GM12872 (cell line): ENCODE data around the gene STK38L.

ENCODE experiments used
- TF ChIP-seq, protein P1 (sequence below): IDR thresholded peaks from 3 replicates; pipeline ENCODE4 v1.5.1; 2011; ENCODE audit warnings: low read depth, mild to moderate bottlenecking, low read length, moderate library complexity; ENCODE audit not compliant: insufficient read depth

The STK38L gene

DNA sequence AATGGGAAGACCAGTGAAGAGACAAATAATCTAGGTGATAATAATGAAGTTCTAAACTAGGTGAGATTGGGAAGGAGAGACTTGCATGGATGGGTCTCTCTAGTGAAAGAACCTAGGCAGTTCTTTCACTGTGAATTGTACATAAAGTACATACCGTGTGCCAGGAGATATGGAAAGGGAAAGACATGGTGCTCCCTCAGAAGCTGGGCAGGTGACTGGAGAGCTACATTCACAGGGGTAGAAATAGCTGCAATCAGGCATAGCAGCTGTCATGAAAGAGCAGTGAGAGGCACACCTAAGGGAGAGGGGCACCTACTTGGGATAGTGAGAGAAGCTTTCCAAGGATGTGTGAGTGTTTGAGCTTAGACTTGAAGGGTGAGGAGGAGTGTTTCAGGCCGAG lies 9.3 kb downstream of the STK38L start:
- TF ChIP-seq, protein P1, sequence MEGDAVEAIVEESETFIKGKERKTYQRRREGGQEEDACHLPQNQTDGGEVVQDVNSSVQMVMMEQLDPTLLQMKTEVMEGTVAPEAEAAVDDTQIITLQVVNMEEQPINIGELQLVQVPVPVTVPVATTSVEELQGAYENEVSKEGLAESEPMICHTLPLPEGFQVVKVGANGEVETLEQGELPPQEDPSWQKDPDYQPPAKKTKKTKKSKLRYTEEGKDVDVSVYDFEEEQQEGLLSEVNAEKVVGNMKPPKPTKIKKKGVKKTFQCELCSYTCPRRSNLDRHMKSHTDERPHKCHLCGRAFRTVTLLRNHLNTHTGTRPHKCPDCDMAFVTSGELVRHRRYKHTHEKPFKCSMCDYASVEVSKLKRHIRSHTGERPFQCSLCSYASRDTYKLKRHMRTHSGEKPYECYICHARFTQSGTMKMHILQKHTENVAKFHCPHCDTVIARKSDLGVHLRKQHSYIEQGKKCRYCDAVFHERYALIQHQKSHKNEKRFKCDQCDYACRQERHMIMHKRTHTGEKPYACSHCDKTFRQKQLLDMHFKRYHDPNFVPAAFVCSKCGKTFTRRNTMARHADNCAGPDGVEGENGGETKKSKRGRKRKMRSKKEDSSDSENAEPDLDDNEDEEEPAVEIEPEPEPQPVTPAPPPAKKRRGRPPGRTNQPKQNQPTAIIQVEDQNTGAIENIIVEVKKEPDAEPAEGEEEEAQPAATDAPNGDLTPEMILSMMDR, result no peak

DNA sequence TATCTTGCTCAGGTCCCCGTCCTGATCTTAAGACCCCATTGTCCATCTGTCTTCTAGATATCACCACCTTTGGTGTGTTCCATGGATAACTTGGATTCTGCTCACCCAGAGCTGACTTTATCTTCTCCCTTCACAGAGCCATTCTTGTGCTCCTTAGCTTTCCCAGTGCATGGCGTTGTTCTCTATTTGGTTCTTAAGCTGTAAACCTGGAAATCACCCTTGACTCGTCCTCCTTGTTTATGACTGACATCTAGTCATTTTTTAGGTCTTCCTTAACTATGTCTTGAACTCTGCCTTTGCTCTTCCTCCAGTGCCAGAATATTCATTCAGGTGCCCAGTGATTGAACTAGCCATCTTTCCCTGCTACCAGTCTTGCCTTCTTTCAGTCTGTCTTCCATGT lies 11.7 kb downstream of the STK38L start:
- TF ChIP-seq, protein P1, result no peak

DNA sequence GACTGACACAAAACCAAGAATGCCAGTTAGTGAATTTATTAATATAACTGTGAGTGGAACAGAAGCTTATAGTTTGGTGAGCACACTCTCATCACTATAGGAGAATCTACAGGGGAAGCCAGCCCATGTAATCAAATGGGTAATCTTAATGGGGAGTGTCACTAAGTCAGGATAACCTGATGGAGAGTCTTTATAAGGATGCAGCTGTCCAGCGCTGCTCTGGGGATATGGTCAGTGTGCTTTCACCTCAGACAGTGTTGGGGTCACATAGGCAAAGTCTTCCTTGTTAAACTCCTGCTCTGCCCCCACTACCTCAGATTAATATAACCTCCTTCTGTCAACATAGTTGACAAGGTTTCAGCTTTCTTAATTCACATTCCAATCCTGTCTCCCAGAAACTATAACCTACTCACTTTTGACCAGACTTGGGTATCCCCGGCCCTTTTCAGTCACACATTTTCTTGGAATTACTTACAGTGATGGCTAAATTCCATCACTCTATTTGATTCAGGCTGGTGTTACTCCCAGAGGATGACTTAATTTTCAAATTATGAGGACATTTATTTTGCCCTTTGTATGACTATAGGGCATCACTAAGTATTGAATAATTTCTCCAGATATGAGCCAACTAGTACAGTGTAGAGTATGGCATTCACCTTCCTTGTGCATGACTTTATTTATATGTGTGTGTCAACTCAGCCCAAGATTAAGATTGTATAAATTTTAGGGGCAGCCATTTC lies 13.2 kb downstream of the STK38L start:
- TF ChIP-seq, protein P1, result no peak

DNA sequence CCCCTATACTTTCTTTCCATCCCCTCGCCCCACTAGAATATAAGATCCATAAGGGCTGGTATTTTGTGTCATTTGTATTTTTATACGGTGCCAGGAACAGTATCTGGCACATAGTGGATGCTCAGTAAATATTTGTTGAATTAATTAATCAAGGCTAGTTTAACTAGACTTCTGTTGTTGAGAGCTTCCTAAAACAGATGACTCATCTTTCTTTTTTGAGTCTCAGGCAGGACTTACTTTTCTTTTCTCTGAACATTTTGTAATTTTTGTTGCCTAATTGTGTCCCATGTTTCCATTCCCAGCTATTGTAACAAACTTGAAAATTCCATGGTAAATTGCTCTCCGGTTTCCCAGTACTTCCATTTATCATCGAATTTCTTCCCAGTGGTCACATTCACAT lies 16.7 kb downstream of the STK38L start:
- TF ChIP-seq, protein P1, result no peak

DNA sequence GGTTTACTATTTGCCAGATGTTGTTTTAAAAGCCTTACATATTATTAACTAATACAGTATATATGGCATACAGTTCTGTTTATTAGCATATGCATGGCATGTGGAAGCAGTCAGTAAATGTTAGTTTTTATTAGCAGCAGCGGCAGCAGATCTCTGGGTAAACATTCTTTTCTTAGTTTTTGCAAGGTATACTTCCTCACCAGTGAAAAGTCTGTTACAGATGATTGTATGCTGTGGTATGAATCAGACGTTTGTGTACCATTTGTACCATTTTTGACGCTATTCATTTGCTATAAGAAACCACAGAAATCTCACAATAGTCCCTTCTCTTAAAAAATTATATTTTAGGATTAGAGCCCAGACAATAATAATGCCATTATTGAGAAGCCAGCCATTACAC lies 17.8 kb downstream of the STK38L start:
- TF ChIP-seq, protein P1, result no peak

DNA sequence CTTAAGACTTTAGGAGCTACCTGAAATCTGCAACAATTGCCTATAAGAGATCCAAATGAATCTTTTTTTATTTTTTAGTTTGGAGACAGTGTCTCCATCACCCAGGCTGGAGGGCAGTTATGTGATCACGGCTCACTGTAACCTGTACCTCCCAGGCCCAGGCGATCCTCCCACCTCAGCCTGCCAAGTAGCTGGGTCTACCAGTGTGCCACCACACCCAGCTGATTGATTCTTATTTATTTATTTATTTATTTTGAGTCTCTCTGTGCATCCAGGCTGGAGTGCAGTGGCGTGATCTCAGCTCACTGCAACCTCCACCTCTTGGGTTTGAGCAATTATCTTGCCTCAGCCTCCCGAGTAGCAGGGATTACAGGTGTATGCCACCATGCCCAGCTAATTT lies 26.1 kb downstream of the STK38L start:
- TF ChIP-seq, protein P1, result no peak

DNA sequence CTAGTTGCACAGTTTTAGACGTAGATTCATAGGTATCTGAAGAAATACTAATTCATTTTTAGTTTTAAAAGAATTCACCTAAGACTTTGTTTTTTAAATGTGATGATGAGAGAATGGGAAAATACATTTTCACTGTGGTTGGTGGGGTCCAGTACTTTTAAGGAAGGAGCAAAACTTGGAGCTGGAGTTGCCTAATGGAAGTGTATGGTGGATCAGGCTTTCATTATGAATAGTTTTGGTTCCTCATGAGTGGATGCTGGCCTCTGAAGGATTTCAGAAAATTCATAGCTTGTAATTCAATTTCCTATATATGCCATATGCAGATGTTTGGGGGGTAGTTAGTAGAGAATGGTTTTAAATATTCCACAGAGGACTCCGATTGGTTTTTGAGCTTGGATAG lies 27.1 kb downstream of the STK38L start:
- TF ChIP-seq, protein P1, result no peak
